Caco-2 (cell line): ENCODE measurements around the gene BRAT1. TPM values are rescaled to one million over a fixed set of nuclear protein-coding genes. Genes with fewer than 3 reads are reported as not detected.

ENCODE experiments used
- BruUV-seq: library from RNA; stranded (reverse); fragments of 400-500 nt; replicated peaks from 2 replicates; lab custom pipeline; 2021; lab: Mats Ljungman, UMichigan
- CTCF ChIA-PET: fragments of 300-600 bp; sonication (Branson Sonifier 250); formaldehyde crosslinking; loops from one replicate; lab custom pipeline; 2022; ENCODE audit warnings: antibody characterized with exemption; lab: Charles Lee
- POLR2A ChIA-PET: fragments of 300-600 bp; sonication (Branson Sonifier 250); formaldehyde crosslinking; loops from one replicate; lab custom pipeline; 2022; ENCODE audit warnings: antibody characterized with exemption; lab: Charles Lee
- DNase-seq, 2 experiments: peaks; one replicate each; pipeline versions ENCODE4 v3.0.0 to v3.0.0-alpha.2; 2020 to 2022
- H3K27me3 ChIP-seq: replicated peaks from 2 replicates; pipeline ENCODE4 v1.6.0; 2011; ENCODE audit warnings: low read length; ENCODE audit not compliant: control insufficient read depth, insufficient read depth
- H3K36me3 ChIP-seq: 2 replicates; pipeline ENCODE4 v1.5.1; 2011; ENCODE audit warnings: low read length; ENCODE audit not compliant: control insufficient read depth, insufficient read depth
- H3K4me1 ChIP-seq: fragments of 250-450 bp; sonication (Bioruptor Pico); 2 replicates; pipeline ENCODE4 v1.5.1; 2020; ENCODE audit warnings: mild to moderate bottlenecking
- H3K4me3 ChIP-seq: 2 replicates; pipeline ENCODE4 v1.5.1; 2011; ENCODE audit warnings: low read depth, mild to moderate bottlenecking, control low read depth, low read length
- H3K9me3 ChIP-seq: fragments of 250-450 bp; sonication (Bioruptor Pico); 2 replicates; pipeline ENCODE4 v1.5.1; 2020; ENCODE audit warnings: mild to moderate bottlenecking, moderate library complexity
- H3K27ac Mint-ChIP-seq: one replicate; pipeline ENCODE4 v1.8.0; 2022; ENCODE audit warnings: mixed read lengths; ENCODE audit not compliant: unreplicated experiment
- H3K27me3 Mint-ChIP-seq: one replicate; pipeline ENCODE4 v1.8.0; 2022; ENCODE audit warnings: mixed read lengths; ENCODE audit not compliant: insufficient read depth, unreplicated experiment
- H3K36me3 Mint-ChIP-seq: one replicate; pipeline ENCODE4 v1.8.0; 2022; ENCODE audit warnings: mild to moderate bottlenecking, mixed read lengths; ENCODE audit not compliant: insufficient read depth, unreplicated experiment
- H3K4me1 Mint-ChIP-seq: one replicate; pipeline ENCODE4 v1.8.0; 2022; ENCODE audit warnings: low read depth, mixed read lengths; ENCODE audit not compliant: unreplicated experiment
- H3K4me3 Mint-ChIP-seq: one replicate; pipeline ENCODE4 v1.8.0; 2022; ENCODE audit warnings: mild to moderate bottlenecking, moderate library complexity, mixed read lengths; ENCODE audit not compliant: unreplicated experiment
- H3K9me3 Mint-ChIP-seq: one replicate; pipeline ENCODE4 v1.8.0; 2022; ENCODE audit warnings: mixed read lengths; ENCODE audit not compliant: unreplicated experiment
- CTCF ChIP-seq, 2 experiments: fragments of 200-600 bp in 1 of 2; IDR thresholded peaks; 1 replicate in 1 of 2; 2 replicates in 1 of 2; pipeline versions ENCODE4 v1.5.1 to v1.8.0; 2011 to 2022; ENCODE audit warnings: antibody characterized with exemption in 1 of 2, control low read depth in 1 of 2, inconsistent platforms in 1 of 2, low read depth in 1 of 2, low read length in 1 of 2, mild to moderate bottlenecking in 1 of 2, moderate library complexity in 1 of 2; ENCODE audit not compliant: insufficient read depth in 1 of 2, severe bottlenecking in 1 of 2, unreplicated experiment in 1 of 2
- intact Hi-C: fragments of 100-400 bp; cut with micrococcal nuclease; formaldehyde crosslinking; loops from one replicate; pipeline ENCODE4 v1.10.0; 2022; ENCODE audit not compliant: unreplicated experiment
- total RNA-seq: library from RNA; stranded (reverse); gene quantifications from 2 replicates; pipeline ENCODE4 v1.2.3, GENCODE V29; 2022

BRAT1 gene
- total RNA-seq, 1 experiment from 2014 or later: 33.5 TPM

GRCh38 chr7:2576742-2577491 lies 21.6 kb upstream of the BRAT1 start:
- BruUV-seq: no TSS peak
- no peaks in the 10 kb centered on the region for H3K36me3 ChIP-seq
- Mint-ChIP-seq H3K36me3 (no peaks in the 10 kb centered on the region), H3K27me3 (no peaks in the 10 kb centered on the region), H3K4me3 (no peak overlapping the region), H3K27ac (no peak overlapping the region), H3K9me3 (no peaks in the 10 kb centered on the region), H3K4me1 (no peaks in the 10 kb centered on the region)
- ChIA-PET CTCF (no interaction called here), POLR2A (no interaction called here)
- no peak for DNase-seq
- peaks cover 9% of the 10 kb centered on the region; the same call in 1 of the 2 replicates for H3K4me1 ChIP-seq
- no peaks in the 10 kb centered on the region for H3K9me3 ChIP-seq
- TF ChIP-seq CTCF (IDR thresholded peaks at IDR 0.05; ENCODE audit: insufficient read depth in 1 of 2, low read depth in 1 of 2, low read length in 1 of 2, severe bottlenecking in 1 of 2, unreplicated experiment in 1 of 2): no peak
- intact Hi-C loops: no loop called here
- H3K27me3 ChIP-seq: no peaks in the 10 kb centered on the region
- H3K4me3 ChIP-seq: no peak overlapping the region

- intact Hi-C loops: no loop called here
- peaks cover 14% of the 10 kb centered on the region; the same call in 1 of the 2 replicates for H3K4me1 ChIP-seq
- no peak overlapping the region for H3K4me3 ChIP-seq
- H3K9me3 ChIP-seq: no peaks in the 10 kb centered on the region
- TF ChIP-seq CTCF (IDR thresholded peaks at IDR 0.05; ENCODE audit: insufficient read depth in 1 of 2, low read depth in 1 of 2, low read length in 1 of 2, severe bottlenecking in 1 of 2, unreplicated experiment in 1 of 2): no peak
- Mint-ChIP-seq H3K27me3 (no peaks in the 10 kb centered on the region), H3K36me3 (no peaks in the 10 kb centered on the region), H3K9me3 (no peaks in the 10 kb centered on the region), H3K4me1 (no peaks in the 10 kb centered on the region), H3K27ac (no peak overlapping the region), H3K4me3 (no peak overlapping the region)
- BruUV-seq: no TSS peak
- H3K36me3 ChIP-seq: no peaks in the 10 kb centered on the region
- no peak for DNase-seq
- CTCF ChIA-PET: no interaction called here
- POLR2A ChIA-PET: no interaction called here
- H3K27me3 ChIP-seq: no peaks in the 10 kb centered on the region
Observed at GRCh38 chr7:2575733-2576340, 20.5 kb upstream of the BRAT1 start.

- ChIA-PET POLR2A (no interaction called here), CTCF (no interaction called here)
- no peak for TF ChIP-seq CTCF (IDR thresholded peaks at IDR 0.05; ENCODE audit: insufficient read depth in 1 of 2, low read depth in 1 of 2, low read length in 1 of 2, severe bottlenecking in 1 of 2, unreplicated experiment in 1 of 2)
- Histone ChIP-seq H3K27me3 (no peaks in the 10 kb centered on the region), H3K4me3 (no peak overlapping the region), H3K4me1 (peaks cover 14% of the 10 kb centered on the region; the same call in 1 of the 2 replicates), H3K9me3 (no peaks in the 10 kb centered on the region), H3K36me3 (no peaks in the 10 kb centered on the region)
- no peak overlapping the region for H3K4me3 Mint-ChIP-seq
- H3K36me3 Mint-ChIP-seq: no peaks in the 10 kb centered on the region
- H3K27ac Mint-ChIP-seq: no peak overlapping the region
- no peak for DNase-seq
- H3K4me1 Mint-ChIP-seq: no peaks in the 10 kb centered on the region
- intact Hi-C loops: no loop called here
- H3K9me3 Mint-ChIP-seq: no peaks in the 10 kb centered on the region
- H3K27me3 Mint-ChIP-seq: no peaks in the 10 kb centered on the region
- BruUV-seq: no TSS peak
Observed at GRCh38 chr7:2575046-2575732, 19.9 kb upstream of the BRAT1 start.
